HEK293 (cell line): ENCODE results near the gene SMC1B.

ENCODE experiments used
- CTCF ChIA-PET: fragments of 350-600 bp; formaldehyde crosslinking; extraction: SDS; loops from one replicate; lab custom pipeline; 2021; ENCODE audit warnings: antibody characterized with exemption; lab: Yijun Ruan, JAX
- POLR2A ChIA-PET: fragments of 300-600 bp; formaldehyde crosslinking; extraction: SDS; loops from one replicate; lab custom pipeline; 2020; ENCODE audit warnings: antibody characterized with exemption, inconsistent platforms; lab: Yijun Ruan, JAX
- H3K27ac ChIP-seq: fragments of 200-500 bp; sonication (Bioruptor generic); 2 replicates; pipeline ENCODE4 v1.5.1; 2014; ENCODE audit warnings: low read depth, low read length, control low read depth, inconsistent platforms; ENCODE audit errors: extremely low read depth
- H3K36me3 ChIP-seq, 2 experiments: fragments of 200-500 bp in 1 of 2; sonication (Bioruptor generic) in 1 of 2; 1 replicate in 1 of 2; 2 replicates in 1 of 2; pipeline ENCODE4 v1.5.1; 2014 to 2017; ENCODE audit warnings: inconsistent platforms in 2 of 2, low read length in 2 of 2; ENCODE audit not compliant: control insufficient read depth in 2 of 2, insufficient read depth in 1 of 2
- H3K4me1 ChIP-seq: fragments of 200-500 bp; sonication (Bioruptor generic); 2 replicates; pipeline ENCODE4 v1.5.1; 2014; ENCODE audit warnings: mild to moderate bottlenecking, low read length, inconsistent platforms; ENCODE audit not compliant: control insufficient read depth, insufficient read depth
- H3K4me3 ChIP-seq: 2 replicates; pipeline ENCODE4 v1.5.1; 2011; ENCODE audit warnings: low read depth, mild to moderate bottlenecking, control low read depth, low read length, moderate library complexity
- H3K9me3 ChIP-seq: fragments of 200-500 bp; sonication (Bioruptor generic); 2 replicates; pipeline ENCODE4 v1.5.1; 2014; ENCODE audit warnings: low read depth, low read length, inconsistent platforms; ENCODE audit not compliant: control insufficient read depth, insufficient read depth
- FEZF1 ChIP-seq: fragments of 450-650 bp; formaldehyde crosslinking; IDR thresholded peaks from 2 replicates; pipeline ENCODE4 v1.5.1; 2016; ENCODE audit warnings: missing biosample characterization, missing genetic modification characterization
- KLF1 ChIP-seq: fragments of 450-650 bp; formaldehyde crosslinking; IDR thresholded peaks from 2 replicates; pipeline ENCODE4 v1.5.1; 2016; ENCODE audit warnings: missing biosample characterization, missing genetic modification characterization
- KLF10 ChIP-seq: fragments of 450-650 bp; IDR thresholded peaks from 2 replicates; pipeline ENCODE4 v1.5.1; 2018; ENCODE audit warnings: missing biosample characterization, mild to moderate bottlenecking, missing genetic modification characterization
- PRDM6 ChIP-seq: fragments of 450-650 bp; formaldehyde crosslinking; IDR thresholded peaks from 2 replicates; pipeline ENCODE4 v1.5.1; 2017; ENCODE audit warnings: missing biosample characterization, missing genetic modification characterization
- SP3 ChIP-seq: fragments of 450-650 bp; formaldehyde crosslinking; IDR thresholded peaks from 2 replicates; pipeline ENCODE4 v1.5.1; 2016; ENCODE audit warnings: missing biosample characterization, missing genetic modification characterization
- ZBTB48 ChIP-seq: fragments of 450-650 bp; formaldehyde crosslinking; IDR thresholded peaks from 2 replicates; pipeline ENCODE4 v1.5.1; 2016; ENCODE audit warnings: missing biosample characterization, missing genetic modification characterization
- ZNF114 ChIP-seq: fragments of 450-650 bp; formaldehyde crosslinking; IDR thresholded peaks from 2 replicates; pipeline ENCODE4 v1.5.0; 2017; ENCODE audit warnings: missing biosample characterization, missing genetic modification characterization
- ZNF132 ChIP-seq: fragments of 450-650 bp; formaldehyde crosslinking; IDR thresholded peaks from 2 replicates; pipeline ENCODE4 v1.5.1; 2017; ENCODE audit warnings: missing biosample characterization, missing genetic modification characterization, borderline replicate concordance
- ZNF175 ChIP-seq: fragments of 450-650 bp; formaldehyde crosslinking; IDR thresholded peaks from 2 replicates; pipeline ENCODE4 v1.5.1; 2016; ENCODE audit warnings: missing biosample characterization, missing genetic modification characterization
- ZNF37A ChIP-seq: fragments of 450-650 bp; IDR thresholded peaks from 2 replicates; pipeline ENCODE4 v1.5.1; 2018; ENCODE audit warnings: missing biosample characterization, missing genetic modification characterization
- ZNF518A ChIP-seq: fragments of 450-650 bp; formaldehyde crosslinking; conservative IDR thresholded peaks from 2 replicates; pipeline ENCODE4 v1.5.1; 2016; ENCODE audit warnings: low read depth, missing biosample characterization, missing genetic modification characterization
- ZNF548 ChIP-seq: fragments of 450-650 bp; formaldehyde crosslinking; IDR thresholded peaks from 2 replicates; pipeline ENCODE4 v1.5.1; 2016; ENCODE audit warnings: missing biosample characterization, missing genetic modification characterization
- ZNF580 ChIP-seq: fragments of 450-650 bp; formaldehyde crosslinking; IDR thresholded peaks from 2 replicates; pipeline ENCODE4 v1.5.1; 2016; ENCODE audit warnings: missing biosample characterization, missing genetic modification characterization
- ZNF585B ChIP-seq: fragments of 450-650 bp; formaldehyde crosslinking; IDR thresholded peaks from 2 replicates; pipeline ENCODE4 v1.5.1; 2016; ENCODE audit warnings: missing biosample characterization, missing genetic modification characterization
- ZNF600 ChIP-seq: fragments of 450-650 bp; formaldehyde crosslinking; IDR thresholded peaks from 2 replicates; pipeline ENCODE4 v1.5.1; 2016; ENCODE audit warnings: missing biosample characterization, missing genetic modification characterization
- ZNF623 ChIP-seq: fragments of 450-650 bp; formaldehyde crosslinking; IDR thresholded peaks from 2 replicates; pipeline ENCODE4 v1.5.1; 2016; ENCODE audit warnings: missing biosample characterization, missing genetic modification characterization
- ZNF639 ChIP-seq: fragments of 450-650 bp; formaldehyde crosslinking; IDR thresholded peaks from 2 replicates; pipeline ENCODE4 v1.5.1; 2016; ENCODE audit warnings: missing biosample characterization, missing genetic modification characterization
- ZNF747 ChIP-seq: fragments of 450-650 bp; formaldehyde crosslinking; IDR thresholded peaks from 2 replicates; pipeline ENCODE4 v1.5.1; 2016; ENCODE audit warnings: missing biosample characterization, missing genetic modification characterization
- ZSCAN18 ChIP-seq: fragments of 450-650 bp; formaldehyde crosslinking; IDR thresholded peaks from 2 replicates; pipeline ENCODE4 v1.5.1; 2016; ENCODE audit warnings: missing biosample characterization, missing genetic modification characterization
- ZSCAN23 ChIP-seq: fragments of 450-650 bp; formaldehyde crosslinking; IDR thresholded peaks from 2 replicates; pipeline ENCODE4 v1.5.1; 2016; ENCODE audit warnings: missing biosample characterization, missing genetic modification characterization

The SMC1B gene

GRCh38 chr22:45420539-45420938, 7.1 kb upstream of the SMC1B start:
- POLR2A ChIA-PET, result no interaction called here
- no peaks in the 10 kb centered on the region; a peak in 1 of 3 replicates for H3K36me3 ChIP-seq
- CTCF ChIA-PET, result no interaction called here
- H3K4me1 ChIP-seq, result no peaks in the 10 kb centered on the region
- no peak overlapping the region for H3K4me3 ChIP-seq
- H3K27ac ChIP-seq, result no peak overlapping the region
- TF ChIP-seq PRDM6 (tag by site-specific recombination), result no peak
- no peak for TF ChIP-seq ZNF639 (tag by site-specific recombination)
- no peak for TF ChIP-seq ZNF600 (tag by site-specific recombination)
- no peak for TF ChIP-seq ZSCAN18
- TF ChIP-seq ZNF518A (tag by site-specific recombination), result no peak
- TF ChIP-seq ZNF747, result no peak
- TF ChIP-seq KLF10 (tag by site-specific recombination), result no peak
- no peak for TF ChIP-seq KLF1 (tag by site-specific recombination)
- TF ChIP-seq SP3 (tag by site-specific recombination), result no peak
- no peak for TF ChIP-seq ZNF175 (tag by site-specific recombination)
- TF ChIP-seq ZBTB48 (tag by site-specific recombination), result no peak
- no peak for TF ChIP-seq ZNF114
- no peak for TF ChIP-seq ZNF580 (tag by site-specific recombination)
- no peak for TF ChIP-seq ZNF585B (tag by site-specific recombination)
- TF ChIP-seq ZSCAN23 (tag by site-specific recombination), result no peak
- no peak for TF ChIP-seq ZNF548 (tag by site-specific recombination)
- no peaks in the 10 kb centered on the region for H3K9me3 ChIP-seq

- H3K27ac ChIP-seq, result no peak overlapping the region
- H3K4me1 ChIP-seq, result no peaks in the 10 kb centered on the region
- ChIA-PET POLR2A (no interaction called here), CTCF (no interaction called here)
- TF ChIP-seq ZNF585B (tag by site-specific recombination), result no peak
- TF ChIP-seq ZSCAN23 (tag by site-specific recombination), result no peak
- no peak for TF ChIP-seq ZNF37A (tag by site-specific recombination)
- no peak for TF ChIP-seq ZNF132 (tag by site-specific recombination)
- TF ChIP-seq FEZF1 (tag by site-specific recombination), result no peak
- peak; percentile 96 for TF ChIP-seq ZNF623 (tag by site-specific recombination)
- no peaks in the 10 kb centered on the region for H3K9me3 ChIP-seq
- no peak overlapping the region for H3K4me3 ChIP-seq
- no peaks in the 10 kb centered on the region; a peak in 1 of 3 replicates for H3K36me3 ChIP-seq
These were observed 6.6 kb upstream of the SMC1B start for GRCh38 chr22:45420011-45420410.
